Measurements from ENCODE around the gene AGPAT3.

AGPAT3 gene

DNA sequence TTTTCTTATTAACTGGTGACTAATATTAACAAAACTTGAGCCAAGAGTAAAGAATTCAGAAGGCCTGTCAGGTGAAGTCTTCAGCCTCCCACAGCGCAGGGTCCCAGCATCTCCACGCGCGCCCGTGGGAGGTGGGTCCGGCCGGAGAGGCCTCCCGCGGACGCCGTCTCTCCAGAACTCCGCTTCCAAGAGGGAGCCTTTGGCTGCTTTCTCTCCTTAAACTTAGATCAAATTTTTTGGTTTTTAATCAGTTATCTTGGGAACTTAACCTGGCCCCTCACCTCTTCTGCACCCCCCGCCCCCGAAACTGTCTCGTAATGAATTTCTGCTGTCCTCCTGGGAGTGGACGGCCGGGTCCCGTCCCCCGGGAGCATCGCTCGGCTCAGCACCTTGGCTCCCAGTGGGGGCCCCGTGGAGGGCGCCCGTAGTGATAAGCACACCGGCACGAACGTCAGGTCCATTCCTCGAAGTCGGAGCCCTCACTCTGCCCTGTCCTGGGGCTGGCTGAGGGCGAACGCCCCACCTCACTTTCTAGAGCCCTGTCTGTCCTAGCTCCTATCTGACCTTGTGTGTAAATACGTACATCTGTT lies 117.6 kb downstream of the AGPAT3 start:
- no peak overlapping the region for H3K4me3 ChIP-seq (ENCODE audit: low read length)
- H3K27me3 ChIP-seq (ENCODE audit: insufficient read depth, low read length, poor library complexity): no peaks in the 10 kb centered on the region
- no peak overlapping the region for H2AK5ac ChIP-seq (ENCODE audit: low read length)
- H3K4me1 ChIP-seq (ENCODE audit: control insufficient read depth, low read depth, low read length): peaks cover 2% of the 10 kb centered on the region
- no peak overlapping the region for H4K5ac ChIP-seq (ENCODE audit: low read length)
- H3K4ac ChIP-seq (ENCODE audit: low read depth, low read length): no peak overlapping the region
- no peak overlapping the region for H3K4me2 ChIP-seq (ENCODE audit: low read length)
- DNase-seq: no peak
- H3K23ac ChIP-seq (ENCODE audit: low read length): no peak overlapping the region
- no peak overlapping the region for H4K8ac ChIP-seq (ENCODE audit: low read depth, low read length)
- WGBS (ENCODE audit: extremely low coverage, insufficient coverage, low lambda C conversion rate): no CpG with 5 or more reads among the region's 32 CpGs
- H3K79me1 ChIP-seq (ENCODE audit: low read length): no peaks in the 10 kb centered on the region
- no peak overlapping the region for H3K9ac ChIP-seq (ENCODE audit: low read length)
- H3K56ac ChIP-seq (ENCODE audit: low read length): peak overlapping the region; percentile 34
- no peak overlapping the region for H2BK5ac ChIP-seq (ENCODE audit: low read length)
- no peak overlapping the region for H3K18ac ChIP-seq (ENCODE audit: low read length)
- no peak overlapping the region for H2BK120ac ChIP-seq (ENCODE audit: low read depth, low read length)
- H2BK15ac ChIP-seq (replicated peaks; ENCODE audit: low read depth): no peak overlapping the region
- H3K27ac ChIP-seq (ENCODE audit: low read depth, low read length): no peak overlapping the region
- no peaks in the 10 kb centered on the region for H3K36me3 ChIP-seq (ENCODE audit: control insufficient read depth, insufficient read depth, low read length)
- no peaks in the 10 kb centered on the region for H3K79me2 ChIP-seq (ENCODE audit: control insufficient read depth, insufficient read depth, low read length)

DNA sequence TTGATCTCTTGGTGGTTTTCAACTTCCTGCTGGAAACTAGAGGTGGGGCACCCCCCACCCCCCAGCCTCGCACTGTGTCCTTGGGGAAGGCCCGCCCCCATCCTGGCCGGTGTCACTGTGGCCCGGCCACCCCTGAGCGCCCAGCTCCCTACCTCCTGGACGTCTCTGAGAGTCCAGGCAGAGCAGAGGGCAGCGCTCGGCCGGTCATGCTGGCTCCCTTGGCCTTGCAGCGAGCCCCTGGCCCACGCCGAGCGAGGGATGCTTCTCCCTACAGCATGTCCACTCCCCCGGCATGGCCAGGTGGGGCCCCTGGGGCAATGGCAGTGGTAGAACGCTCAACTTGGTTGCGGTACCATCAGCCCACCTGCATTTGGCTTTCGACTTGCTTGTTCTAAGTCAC lies 118.4 kb downstream of the AGPAT3 start:
- Histone ChIP-seq H3K4me2 (ENCODE audit: low read length) (no peak overlapping the region), H3K4me3 (ENCODE audit: low read length) (no peak overlapping the region), H2AK5ac (ENCODE audit: low read length) (no peak overlapping the region), H4K5ac (ENCODE audit: low read length) (no peak overlapping the region), H3K4me1 (ENCODE audit: control insufficient read depth, low read depth, low read length) (peaks cover 2% of the 10 kb centered on the region), H3K4ac (ENCODE audit: low read depth, low read length) (no peak overlapping the region), H4K8ac (ENCODE audit: low read depth, low read length) (no peak overlapping the region), H3K36me3 (ENCODE audit: control insufficient read depth, insufficient read depth, low read length) (no peaks in the 10 kb centered on the region), H2BK5ac (ENCODE audit: low read length) (no peak overlapping the region), H3K27me3 (ENCODE audit: insufficient read depth, low read length, poor library complexity) (no peaks in the 10 kb centered on the region), H3K9ac (ENCODE audit: low read length) (no peak overlapping the region), H3K56ac (ENCODE audit: low read length) (no peak overlapping the region), H3K18ac (ENCODE audit: low read length) (no peak overlapping the region), H3K27ac (ENCODE audit: low read depth, low read length) (no peak overlapping the region), H2BK15ac (replicated peaks; ENCODE audit: low read depth) (no peak overlapping the region), H3K23ac (ENCODE audit: low read length) (no peak overlapping the region), H2BK120ac (ENCODE audit: low read depth, low read length) (no peak overlapping the region), H3K79me2 (ENCODE audit: control insufficient read depth, insufficient read depth, low read length) (no peaks in the 10 kb centered on the region), H3K79me1 (ENCODE audit: low read length) (no peaks in the 10 kb centered on the region)
- WGBS (ENCODE audit: extremely low coverage, insufficient coverage, low lambda C conversion rate): no CpG with 5 or more reads among the region's 17 CpGs
- DNase-seq: no peak

DNA sequence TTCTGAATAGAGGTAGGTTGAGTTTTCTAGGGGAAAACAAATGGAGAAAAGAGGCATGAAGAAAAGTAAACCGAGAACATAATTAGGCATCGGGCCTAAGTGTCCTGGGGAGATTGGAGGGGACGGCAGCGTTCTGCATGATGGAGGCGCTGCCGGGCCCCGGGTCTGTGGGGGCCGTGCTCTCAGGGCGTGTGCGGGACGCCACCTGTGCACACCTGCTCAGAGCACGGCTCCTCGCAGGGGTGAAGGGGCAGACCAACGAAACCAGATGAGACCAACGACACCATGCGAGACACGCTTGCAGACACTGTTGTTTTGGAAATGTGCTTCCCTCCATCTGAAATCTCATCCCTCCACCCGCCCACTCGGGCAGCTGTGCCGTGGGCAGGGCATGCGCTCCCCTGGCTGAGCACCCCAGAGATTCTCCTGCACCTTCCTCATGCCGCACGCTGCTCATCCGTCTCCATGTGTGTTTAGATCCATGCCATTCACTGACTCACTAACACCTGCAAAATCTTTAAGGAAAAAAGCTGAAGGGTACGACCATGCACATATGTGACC lies 118.9 kb downstream of the AGPAT3 start:
- no peak overlapping the region for H3K4me2 ChIP-seq (ENCODE audit: low read length)
- H4K8ac ChIP-seq (ENCODE audit: low read depth, low read length): no peak overlapping the region
- H4K5ac ChIP-seq (ENCODE audit: low read length): no peak overlapping the region
- H3K79me2 ChIP-seq (ENCODE audit: control insufficient read depth, insufficient read depth, low read length): no peaks in the 10 kb centered on the region
- H3K56ac ChIP-seq (ENCODE audit: low read length): no peak overlapping the region
- no peak overlapping the region for H2AK5ac ChIP-seq (ENCODE audit: low read length)
- H3K27me3 ChIP-seq (ENCODE audit: insufficient read depth, low read length, poor library complexity): no peaks in the 10 kb centered on the region
- no peak overlapping the region for H2BK5ac ChIP-seq (ENCODE audit: low read length)
- H3K4me3 ChIP-seq (ENCODE audit: low read length): no peak overlapping the region
- H2BK15ac ChIP-seq (replicated peaks; ENCODE audit: low read depth): no peak overlapping the region
- no peak overlapping the region for H3K4ac ChIP-seq (ENCODE audit: low read depth, low read length)
- DNase-seq: no peak
- no peaks in the 10 kb centered on the region for H3K79me1 ChIP-seq (ENCODE audit: low read length)
- peaks cover 2% of the 10 kb centered on the region for H3K4me1 ChIP-seq (ENCODE audit: control insufficient read depth, low read depth, low read length)
- H2BK120ac ChIP-seq (ENCODE audit: low read depth, low read length): no peak overlapping the region
- H3K36me3 ChIP-seq (ENCODE audit: control insufficient read depth, insufficient read depth, low read length): no peaks in the 10 kb centered on the region
- no peak overlapping the region for H3K23ac ChIP-seq (ENCODE audit: low read length)
- no CpG with 5 or more reads among the region's 25 CpGs for WGBS (ENCODE audit: extremely low coverage, insufficient coverage, low lambda C conversion rate)
- no peak overlapping the region for H3K9ac ChIP-seq (ENCODE audit: low read length)
- H3K27ac ChIP-seq (ENCODE audit: low read depth, low read length): no peak overlapping the region
- no peak overlapping the region for H3K18ac ChIP-seq (ENCODE audit: low read length)

DNA sequence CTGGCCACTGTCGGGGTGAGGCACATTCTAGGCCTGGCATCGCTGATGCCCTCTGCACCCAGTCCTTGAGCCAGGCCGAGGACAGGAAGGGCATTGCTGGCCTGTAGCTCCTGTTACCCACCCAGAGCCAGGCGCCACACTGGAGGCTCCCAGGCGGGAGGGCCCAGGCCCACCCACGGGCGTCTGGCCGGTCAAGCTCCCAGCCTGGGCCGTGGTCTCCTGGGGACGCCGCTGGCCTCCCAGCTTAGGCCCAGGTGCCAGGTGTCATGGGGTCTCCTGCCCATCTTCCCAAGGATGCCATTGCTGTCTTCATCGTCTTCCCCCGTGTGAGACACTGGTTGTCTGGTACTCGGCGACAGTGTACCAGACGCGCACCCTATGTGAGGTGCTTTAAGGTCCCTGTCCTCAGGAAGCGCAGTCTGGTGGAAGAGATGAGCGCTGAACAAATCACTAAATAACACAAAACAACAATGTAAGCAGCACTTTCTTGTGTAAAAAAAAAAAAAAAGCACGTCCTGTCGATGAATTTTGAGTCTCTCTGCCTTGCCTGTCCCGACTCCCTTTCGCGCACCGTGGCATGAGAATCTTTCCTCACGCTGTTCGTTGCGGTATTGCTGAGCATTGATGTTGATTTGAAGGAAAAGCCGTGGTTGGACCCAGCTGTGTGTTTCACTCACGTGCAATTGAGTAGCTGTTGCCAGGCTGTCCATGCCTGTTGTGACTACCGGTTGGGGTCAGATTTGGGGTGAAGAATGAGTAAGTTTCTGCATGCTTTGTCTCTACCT lies 120.1 kb downstream of the AGPAT3 start:
- no peak overlapping the region for H3K56ac ChIP-seq (ENCODE audit: low read length)
- H4K5ac ChIP-seq (ENCODE audit: low read length): no peak overlapping the region
- H3K79me1 ChIP-seq (ENCODE audit: low read length): no peaks in the 10 kb centered on the region
- H3K4ac ChIP-seq (ENCODE audit: low read depth, low read length): no peak overlapping the region
- no peak overlapping the region for H3K9ac ChIP-seq (ENCODE audit: low read length)
- DNase-seq: peak; percentile 3
- no peaks in the 10 kb centered on the region for H3K36me3 ChIP-seq (ENCODE audit: control insufficient read depth, insufficient read depth, low read length)
- peaks cover 2% of the 10 kb centered on the region for H3K4me1 ChIP-seq (ENCODE audit: control insufficient read depth, low read depth, low read length)
- no CpG with 5 or more reads among the region's 31 CpGs for WGBS (ENCODE audit: extremely low coverage, insufficient coverage, low lambda C conversion rate)
- no peak overlapping the region for H2BK5ac ChIP-seq (ENCODE audit: low read length)
- H3K4me2 ChIP-seq (ENCODE audit: low read length): peak overlapping the region; percentile 57
- no peak overlapping the region for H3K23ac ChIP-seq (ENCODE audit: low read length)
- H2AK5ac ChIP-seq (ENCODE audit: low read length): no peak overlapping the region
- no peaks in the 10 kb centered on the region for H3K27me3 ChIP-seq (ENCODE audit: insufficient read depth, low read length, poor library complexity)
- H2BK15ac ChIP-seq (replicated peaks; ENCODE audit: low read depth): no peak overlapping the region
- no peak overlapping the region for H4K8ac ChIP-seq (ENCODE audit: low read depth, low read length)
- H3K4me3 ChIP-seq (ENCODE audit: low read length): no peak overlapping the region
- no peak overlapping the region for H3K27ac ChIP-seq (ENCODE audit: low read depth, low read length)
- no peaks in the 10 kb centered on the region for H3K79me2 ChIP-seq (ENCODE audit: control insufficient read depth, insufficient read depth, low read length)
- H2BK120ac ChIP-seq (ENCODE audit: low read depth, low read length): no peak overlapping the region
- no peak overlapping the region for H3K18ac ChIP-seq (ENCODE audit: low read length)

DNA sequence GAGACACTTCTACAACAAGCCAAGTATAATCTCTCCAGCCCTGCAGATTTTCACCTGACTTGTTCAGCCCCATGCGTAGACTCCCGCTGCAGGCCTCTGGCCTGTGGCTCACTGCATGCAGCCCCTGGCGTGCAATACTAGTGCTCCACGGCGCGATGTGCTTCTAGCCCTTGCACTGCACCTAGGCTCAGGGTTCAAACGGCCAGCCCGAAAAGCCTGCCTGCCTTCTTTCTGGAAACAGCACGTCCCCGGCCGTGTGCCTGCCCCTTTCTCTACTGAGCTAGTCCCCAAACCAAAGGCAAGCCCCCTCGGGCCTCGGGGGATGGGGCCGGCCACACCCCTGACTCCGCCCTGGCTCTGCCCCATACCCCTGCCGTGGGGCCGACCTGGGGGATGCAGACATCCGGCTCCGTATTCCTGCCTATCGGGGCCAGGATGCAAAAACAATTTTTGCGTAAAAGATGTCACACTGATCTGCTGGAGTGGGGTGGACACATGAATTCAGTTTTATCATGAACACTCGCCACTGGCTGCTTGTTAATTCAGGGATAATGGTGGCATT lies 120.7 kb downstream of the AGPAT3 start:
- Histone ChIP-seq H2AK5ac (ENCODE audit: low read length) (no peak overlapping the region), H3K4me1 (ENCODE audit: control insufficient read depth, low read depth, low read length) (peaks cover 2% of the 10 kb centered on the region), H3K4me3 (ENCODE audit: low read length) (no peak overlapping the region), H3K56ac (ENCODE audit: low read length) (peak overlapping the region; percentile 68), H3K27ac (ENCODE audit: low read depth, low read length) (no peak overlapping the region), H3K27me3 (ENCODE audit: insufficient read depth, low read length, poor library complexity) (no peaks in the 10 kb centered on the region), H3K4ac (ENCODE audit: low read depth, low read length) (no peak overlapping the region), H3K4me2 (ENCODE audit: low read length) (peak overlapping the region; percentile 57), H4K8ac (ENCODE audit: low read depth, low read length) (no peak overlapping the region), H4K5ac (ENCODE audit: low read length) (no peak overlapping the region), H2BK120ac (ENCODE audit: low read depth, low read length) (no peak overlapping the region), H2BK5ac (ENCODE audit: low read length) (no peak overlapping the region), H3K18ac (ENCODE audit: low read length) (no peak overlapping the region), H3K79me1 (ENCODE audit: low read length) (no peaks in the 10 kb centered on the region), H3K79me2 (ENCODE audit: control insufficient read depth, insufficient read depth, low read length) (no peaks in the 10 kb centered on the region), H3K23ac (ENCODE audit: low read length) (no peak overlapping the region), H2BK15ac (replicated peaks; ENCODE audit: low read depth) (no peak overlapping the region), H3K36me3 (ENCODE audit: control insufficient read depth, insufficient read depth, low read length) (no peaks in the 10 kb centered on the region), H3K9ac (ENCODE audit: low read length) (peak overlapping the region; percentile 43)
- no CpG with 5 or more reads among the region's 22 CpGs for WGBS (ENCODE audit: extremely low coverage, insufficient coverage, low lambda C conversion rate)
- DNase-seq: peak; percentile 25

All from mesendoderm (in vitro differentiated cells).